ENCODE measurements around the gene WDR86. TPM values are rescaled to one million over a fixed set of nuclear protein-coding genes. Genes with fewer than 3 reads are reported as not detected.

WDR86 gene
- total and polyA plus RNA-seq, 2 experiments from 2014 or later, result 9.1 to 59.1 TPM

GRCh38 chr7:151423226-151423625 lies 13.4 kb upstream of the WDR86 start:
- Histone ChIP-seq H2AFZ (no peak overlapping the region), H3K4me2 (no peak overlapping the region), H4K20me1 (replicated peaks; ENCODE audit: insufficient read depth) (no peaks in the 10 kb centered on the region), H3K36me3 (ENCODE audit: insufficient read depth) (no peaks in the 10 kb centered on the region; the same call in 1 of the 2 replicates), H3K4me3 (no peak overlapping the region), H3F3A (replicated peaks; ENCODE audit: low read depth) (no peaks in the 10 kb centered on the region), H3K79me2 (replicated peaks; ENCODE audit: insufficient read depth) (no peaks in the 10 kb centered on the region), H3K27me3 (ENCODE audit: insufficient read depth) (no peaks in the 10 kb centered on the region), H3K27ac (ENCODE audit: low read depth) (no peak overlapping the region), H3K9me2 (ENCODE audit: insufficient read depth) (no peaks in the 10 kb centered on the region), H3K4me1 (ENCODE audit: insufficient read depth) (peaks cover 4% of the 10 kb centered on the region)
- H3K27me3 Mint-ChIP-seq (ENCODE audit: insufficient read depth, low read depth, poor library complexity), result peaks cover 7% of the 10 kb centered on the region
- ATAC-seq (no peak), DNase-seq (ENCODE audit: low spot score) (no peak)
- H3K27ac Mint-ChIP-seq, result no peak overlapping the region
- peaks cover 37% of the 10 kb centered on the region for H3K9me3 Mint-ChIP-seq
- TF ChIP-seq CREB1 (CRISPR knock-in tag; IDR thresholded peaks at IDR 0.05; ENCODE audit: low read depth) (no peak), JUNB (IDR thresholded peaks at IDR 0.05; ENCODE audit: unreplicated experiment) (no peak), EZH2 (IDR thresholded peaks at IDR 0.05; ENCODE audit: low read depth, unreplicated experiment) (no peak), ETS1 (IDR thresholded peaks at IDR 0.05) (no peak), STAT1 (IDR thresholded peaks at IDR 0.05; ENCODE audit: unreplicated experiment) (no peak), POLR2AphosphoS5 (IDR thresholded peaks at IDR 0.05; ENCODE audit: low read depth) (no peak), NANOG (IDR thresholded peaks at IDR 0.05; ENCODE audit: borderline replicate concordance) (no peak), ZNF114 (CRISPR knock-in tag; IDR thresholded peaks at IDR 0.05) (no peak), ZNF331 (CRISPR knock-in tag; IDR thresholded peaks at IDR 0.05; ENCODE audit: low read depth) (no peak), EZH2phosphoT487 (IDR thresholded peaks at IDR 0.05; ENCODE audit: unreplicated experiment) (no peak), CTCF (conservative IDR thresholded peaks at IDR 0.05; ENCODE audit: low read depth in 2 of 2) (no peak)
- TF ChIP-seq, protein P1, sequence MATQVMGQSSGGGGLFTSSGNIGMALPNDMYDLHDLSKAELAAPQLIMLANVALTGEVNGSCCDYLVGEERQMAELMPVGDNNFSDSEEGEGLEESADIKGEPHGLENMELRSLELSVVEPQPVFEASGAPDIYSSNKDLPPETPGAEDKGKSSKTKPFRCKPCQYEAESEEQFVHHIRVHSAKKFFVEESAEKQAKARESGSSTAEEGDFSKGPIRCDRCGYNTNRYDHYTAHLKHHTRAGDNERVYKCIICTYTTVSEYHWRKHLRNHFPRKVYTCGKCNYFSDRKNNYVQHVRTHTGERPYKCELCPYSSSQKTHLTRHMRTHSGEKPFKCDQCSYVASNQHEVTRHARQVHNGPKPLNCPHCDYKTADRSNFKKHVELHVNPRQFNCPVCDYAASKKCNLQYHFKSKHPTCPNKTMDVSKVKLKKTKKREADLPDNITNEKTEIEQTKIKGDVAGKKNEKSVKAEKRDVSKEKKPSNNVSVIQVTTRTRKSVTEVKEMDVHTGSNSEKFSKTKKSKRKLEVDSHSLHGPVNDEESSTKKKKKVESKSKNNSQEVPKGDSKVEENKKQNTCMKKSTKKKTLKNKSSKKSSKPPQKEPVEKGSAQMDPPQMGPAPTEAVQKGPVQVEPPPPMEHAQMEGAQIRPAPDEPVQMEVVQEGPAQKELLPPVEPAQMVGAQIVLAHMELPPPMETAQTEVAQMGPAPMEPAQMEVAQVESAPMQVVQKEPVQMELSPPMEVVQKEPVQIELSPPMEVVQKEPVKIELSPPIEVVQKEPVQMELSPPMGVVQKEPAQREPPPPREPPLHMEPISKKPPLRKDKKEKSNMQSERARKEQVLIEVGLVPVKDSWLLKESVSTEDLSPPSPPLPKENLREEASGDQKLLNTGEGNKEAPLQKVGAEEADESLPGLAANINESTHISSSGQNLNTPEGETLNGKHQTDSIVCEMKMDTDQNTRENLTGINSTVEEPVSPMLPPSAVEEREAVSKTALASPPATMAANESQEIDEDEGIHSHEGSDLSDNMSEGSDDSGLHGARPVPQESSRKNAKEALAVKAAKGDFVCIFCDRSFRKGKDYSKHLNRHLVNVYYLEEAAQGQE (IDR thresholded peaks at IDR 0.05; ENCODE audit: unreplicated experiment), result no peak
- TF ChIP-seq, protein P2, sequence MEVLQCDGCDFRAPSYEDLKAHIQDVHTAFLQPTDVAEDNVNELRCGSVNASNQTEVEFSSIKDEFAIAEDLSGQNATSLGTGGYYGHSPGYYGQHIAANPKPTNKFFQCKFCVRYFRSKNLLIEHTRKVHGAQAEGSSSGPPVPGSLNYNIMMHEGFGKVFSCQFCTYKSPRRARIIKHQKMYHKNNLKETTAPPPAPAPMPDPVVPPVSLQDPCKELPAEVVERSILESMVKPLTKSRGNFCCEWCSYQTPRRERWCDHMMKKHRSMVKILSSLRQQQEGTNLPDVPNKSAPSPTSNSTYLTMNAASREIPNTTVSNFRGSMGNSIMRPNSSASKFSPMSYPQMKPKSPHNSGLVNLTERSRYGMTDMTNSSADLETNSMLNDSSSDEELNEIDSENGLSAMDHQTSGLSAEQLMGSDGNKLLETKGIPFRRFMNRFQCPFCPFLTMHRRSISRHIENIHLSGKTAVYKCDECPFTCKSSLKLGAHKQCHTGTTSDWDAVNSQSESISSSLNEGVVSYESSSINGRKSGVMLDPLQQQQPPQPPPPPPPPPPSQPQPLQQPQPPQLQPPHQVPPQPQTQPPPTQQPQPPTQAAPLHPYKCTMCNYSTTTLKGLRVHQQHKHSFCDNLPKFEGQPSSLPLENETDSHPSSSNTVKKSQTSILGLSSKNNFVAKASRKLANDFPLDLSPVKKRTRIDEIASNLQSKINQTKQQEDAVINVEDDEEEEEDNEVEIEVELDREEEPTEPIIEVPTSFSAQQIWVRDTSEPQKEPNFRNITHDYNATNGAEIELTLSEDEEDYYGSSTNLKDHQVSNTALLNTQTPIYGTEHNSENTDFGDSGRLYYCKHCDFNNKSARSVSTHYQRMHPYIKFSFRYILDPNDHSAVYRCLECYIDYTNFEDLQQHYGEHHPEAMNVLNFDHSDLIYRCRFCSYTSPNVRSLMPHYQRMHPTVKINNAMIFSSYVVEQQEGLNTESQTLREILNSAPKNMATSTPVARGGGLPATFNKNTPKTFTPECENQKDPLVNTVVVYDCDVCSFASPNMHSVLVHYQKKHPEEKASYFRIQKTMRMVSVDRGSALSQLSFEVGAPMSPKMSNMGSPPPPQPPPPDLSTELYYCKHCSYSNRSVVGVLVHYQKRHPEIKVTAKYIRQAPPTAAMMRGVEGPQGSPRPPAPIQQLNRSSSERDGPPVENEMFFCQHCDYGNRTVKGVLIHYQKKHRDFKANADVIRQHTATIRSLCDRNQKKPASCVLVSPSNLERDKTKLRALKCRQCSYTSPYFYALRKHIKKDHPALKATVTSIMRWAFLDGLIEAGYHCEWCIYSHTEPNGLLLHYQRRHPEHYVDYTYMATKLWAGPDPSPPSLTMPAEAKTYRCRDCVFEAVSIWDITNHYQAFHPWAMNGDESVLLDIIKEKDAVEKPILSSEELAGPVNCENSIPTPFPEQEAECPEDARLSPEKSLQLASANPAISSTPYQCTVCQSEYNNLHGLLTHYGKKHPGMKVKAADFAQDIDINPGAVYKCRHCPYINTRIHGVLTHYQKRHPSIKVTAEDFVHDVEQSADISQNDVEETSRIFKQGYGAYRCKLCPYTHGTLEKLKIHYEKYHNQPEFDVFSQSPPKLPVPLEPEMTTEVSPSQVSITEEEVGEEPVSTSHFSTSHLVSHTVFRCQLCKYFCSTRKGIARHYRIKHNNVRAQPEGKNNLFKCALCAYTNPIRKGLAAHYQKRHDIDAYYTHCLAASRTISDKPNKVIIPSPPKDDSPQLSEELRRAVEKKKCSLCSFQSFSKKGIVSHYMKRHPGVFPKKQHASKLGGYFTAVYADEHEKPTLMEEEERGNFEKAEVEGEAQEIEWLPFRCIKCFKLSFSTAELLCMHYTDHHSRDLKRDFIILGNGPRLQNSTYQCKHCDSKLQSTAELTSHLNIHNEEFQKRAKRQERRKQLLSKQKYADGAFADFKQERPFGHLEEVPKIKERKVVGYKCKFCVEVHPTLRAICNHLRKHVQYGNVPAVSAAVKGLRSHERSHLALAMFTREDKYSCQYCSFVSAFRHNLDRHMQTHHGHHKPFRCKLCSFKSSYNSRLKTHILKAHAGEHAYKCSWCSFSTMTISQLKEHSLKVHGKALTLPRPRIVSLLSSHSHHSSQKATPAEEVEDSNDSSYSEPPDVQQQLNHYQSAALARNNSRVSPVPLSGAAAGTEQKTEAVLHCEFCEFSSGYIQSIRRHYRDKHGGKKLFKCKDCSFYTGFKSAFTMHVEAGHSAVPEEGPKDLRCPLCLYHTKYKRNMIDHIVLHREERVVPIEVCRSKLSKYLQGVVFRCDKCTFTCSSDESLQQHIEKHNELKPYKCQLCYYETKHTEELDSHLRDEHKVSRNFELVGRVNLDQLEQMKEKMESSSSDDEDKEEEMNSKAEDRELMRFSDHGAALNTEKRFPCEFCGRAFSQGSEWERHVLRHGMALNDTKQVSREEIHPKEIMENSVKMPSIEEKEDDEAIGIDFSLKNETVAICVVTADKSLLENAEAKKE (CRISPR knock-in tag; IDR thresholded peaks at IDR 0.05), result no peak
- peaks cover 6% of the 10 kb centered on the region for H3K4me1 Mint-ChIP-seq
- H3K36me3 Mint-ChIP-seq (ENCODE audit: low read depth), result peaks cover 14% of the 10 kb centered on the region; the same call in 2 of the 3 replicates
- no peak overlapping the region for H3K4me3 Mint-ChIP-seq

Measured in GM23338 (cell line).